HEK293 (cell line): Measurements from ENCODE around the gene NTMT1.
A peak's percentile ranks its signal among the peaks of the same experiment; 100 is the strongest.

ENCODE experiments used
- CTCF ChIA-PET: fragments of 350-600 bp; formaldehyde crosslinking; extraction: SDS; loops from one replicate; lab custom pipeline; 2021; ENCODE audit warnings: antibody characterized with exemption; lab: Yijun Ruan, JAX
- POLR2A ChIA-PET: fragments of 300-600 bp; formaldehyde crosslinking; extraction: SDS; loops from one replicate; lab custom pipeline; 2020; ENCODE audit warnings: antibody characterized with exemption, inconsistent platforms; lab: Yijun Ruan, JAX
- H3K27ac ChIP-seq: fragments of 200-500 bp; sonication (Bioruptor generic); 2 replicates; pipeline ENCODE4 v1.5.1; 2014; ENCODE audit warnings: low read depth, low read length, control low read depth, inconsistent platforms; ENCODE audit errors: extremely low read depth
- H3K36me3 ChIP-seq, 2 experiments: fragments of 200-500 bp in 1 of 2; sonication (Bioruptor generic) in 1 of 2; 1 replicate in 1 of 2; 2 replicates in 1 of 2; pipeline ENCODE4 v1.5.1; 2014 to 2017; ENCODE audit warnings: inconsistent platforms in 2 of 2, low read length in 2 of 2; ENCODE audit not compliant: control insufficient read depth in 2 of 2, insufficient read depth in 1 of 2
- H3K4me1 ChIP-seq: fragments of 200-500 bp; sonication (Bioruptor generic); 2 replicates; pipeline ENCODE4 v1.5.1; 2014; ENCODE audit warnings: mild to moderate bottlenecking, low read length, inconsistent platforms; ENCODE audit not compliant: control insufficient read depth, insufficient read depth
- H3K4me3 ChIP-seq: 2 replicates; pipeline ENCODE4 v1.5.1; 2011; ENCODE audit warnings: low read depth, mild to moderate bottlenecking, control low read depth, low read length, moderate library complexity
- H3K9me3 ChIP-seq: fragments of 200-500 bp; sonication (Bioruptor generic); 2 replicates; pipeline ENCODE4 v1.5.1; 2014; ENCODE audit warnings: low read depth, low read length, inconsistent platforms; ENCODE audit not compliant: control insufficient read depth, insufficient read depth
- GLIS2 ChIP-seq: fragments of 450-650 bp; formaldehyde crosslinking; IDR thresholded peaks from 2 replicates; pipeline ENCODE4 v1.5.1; 2016; ENCODE audit warnings: missing biosample characterization, missing genetic modification characterization
- KLF1 ChIP-seq: fragments of 450-650 bp; formaldehyde crosslinking; IDR thresholded peaks from 2 replicates; pipeline ENCODE4 v1.5.1; 2016; ENCODE audit warnings: missing biosample characterization, missing genetic modification characterization
- KLF17 ChIP-seq: fragments of 450-650 bp; formaldehyde crosslinking; IDR thresholded peaks from 2 replicates; pipeline ENCODE4 v1.5.1; 2016; ENCODE audit warnings: missing biosample characterization, missing genetic modification characterization
- PATZ1 ChIP-seq: fragments of 450-650 bp; formaldehyde crosslinking; IDR thresholded peaks from 2 replicates; pipeline ENCODE4 v1.5.1; 2016; ENCODE audit warnings: missing biosample characterization, missing genetic modification characterization
- ZNF121 ChIP-seq: fragments of 450-650 bp; formaldehyde crosslinking; IDR thresholded peaks from 2 replicates; pipeline ENCODE4 v1.5.1; 2016; ENCODE audit warnings: missing biosample characterization, missing genetic modification characterization
- ZNF146 ChIP-seq: fragments of 450-650 bp; formaldehyde crosslinking; IDR thresholded peaks from 2 replicates; pipeline ENCODE4 v1.5.1; 2016; ENCODE audit warnings: missing biosample characterization, missing genetic modification characterization
- ZNF148 ChIP-seq: fragments of 450-650 bp; formaldehyde crosslinking; IDR thresholded peaks from 2 replicates; pipeline ENCODE4 v1.5.0; 2017; ENCODE audit warnings: missing biosample characterization, missing genetic modification characterization, borderline replicate concordance
- ZNF23 ChIP-seq: fragments of 450-650 bp; formaldehyde crosslinking; IDR thresholded peaks from 2 replicates; pipeline ENCODE4 v1.5.1; 2016; ENCODE audit warnings: missing biosample characterization, missing genetic modification characterization, borderline replicate concordance
- ZNF24 ChIP-seq: fragments of 450-650 bp; formaldehyde crosslinking; IDR thresholded peaks from 2 replicates; pipeline ENCODE4 v1.5.1; 2016; ENCODE audit warnings: missing biosample characterization, missing genetic modification characterization
- ZNF311 ChIP-seq: fragments of 450-650 bp; formaldehyde crosslinking; IDR thresholded peaks from 2 replicates; pipeline ENCODE4 v1.5.1; 2017; ENCODE audit warnings: missing biosample characterization, missing genetic modification characterization, borderline replicate concordance
- ZNF398 ChIP-seq: fragments of 450-650 bp; formaldehyde crosslinking; IDR thresholded peaks from 2 replicates; pipeline ENCODE4 v1.5.1; 2017; ENCODE audit warnings: missing biosample characterization, missing genetic modification characterization
- ZNF639 ChIP-seq: fragments of 450-650 bp; formaldehyde crosslinking; IDR thresholded peaks from 2 replicates; pipeline ENCODE4 v1.5.1; 2016; ENCODE audit warnings: missing biosample characterization, missing genetic modification characterization
- ZSCAN16 ChIP-seq: fragments of 450-650 bp; formaldehyde crosslinking; IDR thresholded peaks from 2 replicates; pipeline ENCODE4 v1.5.1; 2016; ENCODE audit warnings: missing biosample characterization, missing genetic modification characterization

The NTMT1 gene

GRCh38 chr9:129685220-129685932 is 59.4 kb downstream of the NTMT1 start:
- ChIA-PET CTCF (interaction anchor here (0.6 to 2.1 kb wide), 5 partner anchors 9 to 105 kb away, joined by 3 to 7 read pairs (median 3); no protein-coding TSS in a partner anchor), POLR2A (no interaction called here)
- Histone ChIP-seq H3K9me3 (no peaks in the 10 kb centered on the region), H3K27ac (no peak overlapping the region), H3K4me3 (no peak overlapping the region), H3K36me3 (no peaks in the 10 kb centered on the region), H3K4me1 (no peaks in the 10 kb centered on the region)
- TF ChIP-seq ZSCAN16 (peak; percentile 94), ZNF24 (tag by site-specific recombination) (peak; percentile 84), KLF17 (tag by site-specific recombination) (peak; percentile 65; the same call in 1 of the 2 replicates), PATZ1 (tag by site-specific recombination) (no peak), ZNF639 (tag by site-specific recombination) (no peak), ZNF148 (tag by site-specific recombination) (no peak), GLIS2 (tag by site-specific recombination) (no peak), ZNF311 (no peak), ZNF23 (tag by site-specific recombination) (no peak), ZNF398 (tag by site-specific recombination) (0 out of 2 replicates have a peak, but pooled peaks have one; percentile 29), KLF1 (tag by site-specific recombination) (peak; percentile 51; the same call in 1 of the 2 replicates), ZNF121 (tag by site-specific recombination) (peak; percentile 91), ZNF146 (no peak)
